DOHH2 (cell line): ENCODE results near the gene GPRC5C.

ENCODE experiments used
- H3F3A ChIP-seq: fragments of 200-600 bp; sonication (generic), shearing (Covaris generic); 2 replicates; pipeline ENCODE4 v1.6.0; 2016; ENCODE audit warnings: antibody characterized with exemption, mild to moderate bottlenecking; ENCODE audit not compliant: control insufficient read depth, insufficient read depth
- H3K27ac ChIP-seq: fragments of 200-600 bp; sonication (generic); 2 replicates; pipeline ENCODE4 v1.5.1; 2014; ENCODE audit warnings: low read depth, mild to moderate bottlenecking, low read length, moderate library complexity
- H3K27me3 ChIP-seq: fragments of 200-600 bp; sonication (generic); 2 replicates; pipeline ENCODE4 v1.6.1; 2014; ENCODE audit warnings: mild to moderate bottlenecking, low read length, mixed read lengths; ENCODE audit not compliant: control insufficient read depth
- H3K36me3 ChIP-seq: fragments of 200-600 bp; sonication (generic); 2 replicates; pipeline ENCODE4 v1.6.1; 2014; ENCODE audit warnings: mild to moderate bottlenecking, low read length, moderate library complexity, mixed read lengths; ENCODE audit not compliant: control insufficient read depth
- H3K4me1 ChIP-seq: fragments of 200-600 bp; sonication (generic); 2 replicates; pipeline ENCODE4 v1.6.1; 2014; ENCODE audit warnings: mild to moderate bottlenecking, low read length, mixed read lengths; ENCODE audit not compliant: control insufficient read depth
- H3K4me2 ChIP-seq: fragments of 200-600 bp; sonication (generic); 2 replicates; pipeline ENCODE4 v1.6.0; 2014; ENCODE audit warnings: mild to moderate bottlenecking, low read length, moderate library complexity
- H3K4me3 ChIP-seq: fragments of 200-600 bp; sonication (generic); 2 replicates; pipeline ENCODE4 v1.5.1; 2014; ENCODE audit warnings: mild to moderate bottlenecking, low read length, mixed read lengths
- H3K79me2 ChIP-seq: fragments of 200-600 bp; sonication (generic); 2 replicates; pipeline ENCODE4 v1.6.1; 2014; ENCODE audit warnings: mild to moderate bottlenecking, low read length, mixed read lengths; ENCODE audit not compliant: control insufficient read depth
- H3K9me2 ChIP-seq: fragments of 200-600 bp; sonication (generic); replicated peaks from 2 replicates; pipeline ENCODE4 v1.6.1; 2014; ENCODE audit warnings: mild to moderate bottlenecking, low read length, mixed read lengths; ENCODE audit not compliant: control insufficient read depth
- H3K9me3 ChIP-seq: fragments of 200-600 bp; sonication (generic); 2 replicates; pipeline ENCODE4 v1.6.1; 2014; ENCODE audit warnings: antibody characterized with exemption, low read length, mixed read lengths; ENCODE audit not compliant: control insufficient read depth, insufficient read depth
- H4K20me1 ChIP-seq: fragments of 200-600 bp; sonication (generic); 2 replicates; pipeline ENCODE4 v1.6.0; 2014; ENCODE audit warnings: low read depth, mild to moderate bottlenecking, antibody characterized with exemption, low read length, moderate library complexity; ENCODE audit not compliant: control insufficient read depth, insufficient read depth
- CTCF ChIP-seq: fragments of 200-600 bp; sonication (generic); IDR thresholded peaks from one replicate; pipeline ENCODE4 v1.5.1; 2014; ENCODE audit warnings: antibody characterized with exemption, mild to moderate bottlenecking, low read depth, low read length; ENCODE audit not compliant: poor library complexity, severe bottlenecking
- EZH2phosphoT487 ChIP-seq: fragments of 200-600 bp; sonication (generic); IDR thresholded peaks from 2 replicates; pipeline ENCODE4 v1.6.1; 2017; ENCODE audit warnings: borderline replicate concordance, mild to moderate bottlenecking, antibody characterized with exemption, low read length, moderate library complexity, mixed read lengths

GPRC5C gene

GRCh38 chr17:74442670-74443515 lies 11.0 kb downstream of the GPRC5C start:
- no peak for TF ChIP-seq CTCF
- TF ChIP-seq EZH2phosphoT487 = no peak
- Histone ChIP-seq H3K4me2 (no peak overlapping the region), H3K79me2 (no peaks in the 10 kb centered on the region), H3K27ac (no peak overlapping the region), H3K9me2 (no peaks in the 10 kb centered on the region), H3K36me3 (no peaks in the 10 kb centered on the region), H3K27me3 (no peaks in the 10 kb centered on the region), H3K4me3 (no peak overlapping the region), H3F3A (no peaks in the 10 kb centered on the region), H3K4me1 (no peaks in the 10 kb centered on the region), H4K20me1 (no peaks in the 10 kb centered on the region), H3K9me3 (peaks cover 5% of the 10 kb centered on the region; the same call in 1 of the 2 replicates)

- H3K9me2 ChIP-seq = no peaks in the 10 kb centered on the region
- H3K27me3 ChIP-seq = no peaks in the 10 kb centered on the region
- no peak overlapping the region for H3K27ac ChIP-seq
- H3F3A ChIP-seq = no peaks in the 10 kb centered on the region
- no peaks in the 10 kb centered on the region for H3K4me1 ChIP-seq
- peaks cover under 1% of the 10 kb centered on the region; the same call in 1 of the 2 replicates for H3K9me3 ChIP-seq
- TF ChIP-seq EZH2phosphoT487 (no peak), CTCF (no peak)
- no peak overlapping the region for H3K4me2 ChIP-seq
- H4K20me1 ChIP-seq = no peaks in the 10 kb centered on the region
- H3K79me2 ChIP-seq = no peaks in the 10 kb centered on the region
- H3K4me3 ChIP-seq = no peak overlapping the region
- H3K36me3 ChIP-seq = no peaks in the 10 kb centered on the region
These were observed 11.8 kb downstream of the GPRC5C start for GRCh38 chr17:74443516-74444296.

GRCh38 chr17:74444406-74444805 lies 12.5 kb downstream of the GPRC5C start:
- TF ChIP-seq EZH2phosphoT487 (no peak), CTCF (no peak)
- no peak overlapping the region for H3K4me3 ChIP-seq
- no peaks in the 10 kb centered on the region for H3K9me3 ChIP-seq
- H3K79me2 ChIP-seq = no peaks in the 10 kb centered on the region
- no peaks in the 10 kb centered on the region for H3K27me3 ChIP-seq
- no peaks in the 10 kb centered on the region for H3K9me2 ChIP-seq
- no peak overlapping the region for H3K27ac ChIP-seq
- no peaks in the 10 kb centered on the region for H4K20me1 ChIP-seq
- H3K4me1 ChIP-seq = no peaks in the 10 kb centered on the region
- H3K36me3 ChIP-seq = no peaks in the 10 kb centered on the region
- no peak overlapping the region for H3K4me2 ChIP-seq
- H3F3A ChIP-seq = no peaks in the 10 kb centered on the region
